ENCODE results near the gene LRP5.

Gene LRP5

DNA sequence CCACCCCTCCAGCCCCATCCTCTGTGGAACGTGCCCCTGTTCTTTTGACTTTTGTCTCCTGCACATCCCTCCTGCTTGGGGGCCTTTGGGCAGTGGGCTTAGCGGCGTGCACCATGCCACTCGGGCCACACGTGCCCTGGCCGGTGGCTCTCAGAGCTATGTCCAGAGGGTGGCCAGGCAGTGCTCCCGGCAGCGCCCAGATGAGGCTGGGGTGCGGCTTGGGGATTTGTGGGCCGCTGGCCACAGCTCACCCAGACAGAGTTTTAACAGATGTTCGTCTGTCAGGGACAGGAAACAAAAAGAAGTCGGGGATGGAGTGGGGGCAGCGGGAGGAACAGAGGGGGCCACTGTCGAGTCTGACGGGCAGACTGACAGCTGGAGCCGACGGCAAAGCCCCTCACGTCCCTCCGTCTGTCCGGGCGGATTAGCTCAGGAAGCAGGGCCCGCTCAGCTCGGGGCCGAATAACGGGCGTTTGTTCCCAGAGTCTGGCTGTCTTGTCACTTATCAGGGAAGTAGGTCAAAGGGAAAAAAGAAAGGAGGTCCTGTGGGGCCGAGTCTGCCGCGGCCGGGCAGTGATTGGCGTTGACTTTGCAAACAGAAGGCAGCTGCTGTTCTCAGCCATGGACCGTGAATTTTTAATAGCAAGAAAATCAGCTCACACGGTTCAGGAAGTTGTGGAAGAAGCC is 61.6 kb downstream of the LRP5 start:
- no peak for TF ChIP-seq CTCF (IDR thresholded peaks at IDR 0.05; ENCODE audit: low read depth, low read length)
- no peak overlapping the region for H3K4me3 ChIP-seq (ENCODE audit: low read depth, low read length)

DNA sequence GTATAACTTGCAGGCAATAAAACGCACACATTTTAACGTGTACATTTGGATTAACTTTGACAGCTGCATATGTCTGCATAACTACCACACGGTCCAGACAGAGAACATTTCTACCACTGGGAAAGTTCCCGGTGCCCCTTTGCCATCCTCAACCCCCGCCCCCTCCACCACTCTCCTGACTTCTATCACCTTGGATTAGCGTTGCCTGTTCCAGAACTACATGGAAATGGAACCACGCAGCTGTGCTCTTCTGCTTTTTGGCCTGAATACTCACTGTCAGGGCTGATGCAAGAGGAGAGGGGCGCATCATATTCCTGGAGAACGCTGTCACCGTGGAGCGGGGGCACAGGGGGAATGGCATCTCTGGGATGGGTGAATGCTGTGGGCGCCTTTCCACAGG is 62.1 kb downstream of the LRP5 start:
- H3K4me3 ChIP-seq (ENCODE audit: low read depth, low read length) = no peak overlapping the region
- TF ChIP-seq CTCF (IDR thresholded peaks at IDR 0.05; ENCODE audit: low read depth, low read length) = no peak

DNA sequence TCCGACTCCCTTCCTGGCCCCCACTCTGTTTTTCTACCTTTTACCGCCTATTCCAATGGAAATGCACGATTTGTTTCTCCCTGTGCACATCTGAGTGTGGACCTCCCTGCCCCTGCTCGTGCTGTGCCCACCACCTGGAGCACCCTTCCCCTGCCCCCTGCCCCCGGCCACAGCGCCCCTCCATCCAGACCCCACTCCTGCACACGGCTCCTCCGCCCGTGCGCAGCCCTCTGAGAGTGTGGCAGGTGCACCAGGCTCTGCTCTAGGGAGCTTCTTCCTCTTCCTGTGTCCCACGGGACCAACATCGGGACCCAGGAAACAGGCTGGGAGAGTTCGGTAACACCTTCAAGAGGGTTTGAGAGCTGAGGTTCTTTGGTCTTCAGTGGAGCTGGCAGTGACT is 62.9 kb downstream of the LRP5 start:
- no peak overlapping the region for H3K4me3 ChIP-seq (ENCODE audit: low read depth, low read length)
- no peak for TF ChIP-seq CTCF (IDR thresholded peaks at IDR 0.05; ENCODE audit: low read depth, low read length)

- no peak overlapping the region for H3K4me3 ChIP-seq (ENCODE audit: low read depth, low read length)
- TF ChIP-seq CTCF (IDR thresholded peaks at IDR 0.05; ENCODE audit: low read depth, low read length) = no peak
Observed at GRCh38 chr11:68375766-68376165, 63.4 kb downstream of the LRP5 start.

GRCh38 chr11:68377389-68377795 is 65.0 kb downstream of the LRP5 start:
- no peak overlapping the region for H3K4me3 ChIP-seq (ENCODE audit: low read depth, low read length)
- no peak for TF ChIP-seq CTCF (IDR thresholded peaks at IDR 0.05; ENCODE audit: low read depth, low read length)

GRCh38 chr11:68379206-68379605 is 66.8 kb downstream of the LRP5 start:
- no peak overlapping the region for H3K4me3 ChIP-seq (ENCODE audit: low read depth, low read length)
- no peak for TF ChIP-seq CTCF (IDR thresholded peaks at IDR 0.05; ENCODE audit: low read depth, low read length)

DNA sequence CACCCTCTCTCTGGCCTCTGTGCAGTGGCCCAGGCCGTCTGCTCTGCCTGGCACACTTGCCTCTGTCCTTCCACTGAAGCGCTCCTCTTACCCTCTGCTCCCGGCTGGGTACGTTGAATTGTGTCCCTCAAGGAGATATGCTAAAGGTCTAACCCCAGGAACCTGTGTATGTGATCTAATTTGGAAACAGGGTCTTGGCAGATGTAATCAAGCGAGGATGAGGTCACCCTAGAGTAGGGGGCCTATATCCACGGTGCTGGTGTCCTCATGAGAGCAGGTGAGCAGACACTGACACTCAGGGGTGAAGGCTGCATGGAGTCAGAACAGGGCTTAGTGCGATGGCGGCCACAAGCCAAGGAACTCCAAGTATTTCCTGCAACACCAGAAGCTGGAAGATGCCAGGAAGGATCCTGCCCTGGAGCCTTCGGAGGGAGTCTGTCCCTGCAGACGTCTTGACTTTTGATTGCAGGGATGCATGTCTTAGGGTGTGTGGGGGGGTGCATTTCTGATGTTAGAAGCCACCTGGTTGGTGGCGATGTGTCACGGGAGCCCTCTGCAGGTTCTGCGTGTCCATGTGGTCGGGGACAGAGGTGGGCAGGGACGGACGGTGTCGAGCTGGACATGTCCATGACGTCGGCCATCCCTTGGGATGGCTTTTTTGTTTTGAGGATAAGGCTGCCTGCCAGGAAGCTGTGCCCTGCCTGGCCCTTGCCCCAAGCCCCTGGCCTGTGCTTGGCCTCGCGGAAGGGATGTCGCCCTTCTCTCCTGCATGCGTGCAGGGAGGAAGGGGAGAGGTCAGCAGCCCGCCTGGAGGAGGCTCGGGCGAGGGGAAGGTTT is 68.6 kb downstream of the LRP5 start:
- TF ChIP-seq CTCF (IDR thresholded peaks at IDR 0.05; ENCODE audit: low read depth, low read length) = no peak
- no peak overlapping the region for H3K4me3 ChIP-seq (ENCODE audit: low read depth, low read length)

Measured in WI38 (cell line).